CD14-positive monocyte (primary cell): ENCODE data around the gene ERFL. TPM values are rescaled to one million over a fixed set of nuclear protein-coding genes. Genes with fewer than 3 reads are reported as not detected.

Experiments used
- DNase-seq, 3 donors: peaks; one replicate each; pipeline ENCODE4 v3.0.0-alpha.2; 2011 to 2022
- H2AFZ ChIP-seq: 2 replicates; pipeline ENCODE4 v1.6.0; 2012; ENCODE audit warnings: mild to moderate bottlenecking, low read depth, low read length, inconsistent platforms; ENCODE audit not compliant: insufficient read depth, poor library complexity, severe bottlenecking
- H3K27ac ChIP-seq, 2 donors: 1 replicate in 1 of 2; 2 replicates in 1 of 2; pipeline ENCODE4 v1.5.1; 2012 to 2013; ENCODE audit warnings: low read length in 2 of 2, control low read depth in 1 of 2, inconsistent platforms in 1 of 2, low read depth in 1 of 2, mild to moderate bottlenecking in 1 of 2
- H3K27me3 ChIP-seq, 2 donors: one replicate each; pipeline versions ENCODE4 v1.6.0 to v1.6.1; 2011 to 2013; ENCODE audit warnings: low read length in 2 of 2; ENCODE audit not compliant: control insufficient read depth in 2 of 2, insufficient read depth in 2 of 2
- H3K36me3 ChIP-seq, 2 donors: replicated peaks in 1 of 2; 1 replicate in 1 of 2; 2 replicates in 1 of 2; pipeline versions ENCODE4 v1.5.1 to v1.6.1; 2012 to 2013; ENCODE audit warnings: low read length in 2 of 2, control low read depth in 1 of 2, inconsistent platforms in 1 of 2, mild to moderate bottlenecking in 1 of 2; ENCODE audit not compliant: insufficient read depth in 2 of 2, control insufficient read depth in 1 of 2
- H3K4me1 ChIP-seq, 2 donors: 1 replicate in 1 of 2; 2 replicates in 1 of 2; pipeline versions ENCODE4 v1.5.1 to v1.6.1; 2012 to 2013; ENCODE audit warnings: low read length in 2 of 2, control low read depth in 1 of 2, inconsistent platforms in 1 of 2, mild to moderate bottlenecking in 1 of 2, moderate library complexity in 1 of 2; ENCODE audit not compliant: insufficient read depth in 2 of 2, control insufficient read depth in 1 of 2
- H3K4me2 ChIP-seq: replicated peaks from 2 replicates; pipeline ENCODE3; 2012; ENCODE audit warnings: low read length, moderate library complexity, mild to moderate bottlenecking; ENCODE audit not compliant: poor library complexity, severe bottlenecking; ENCODE audit errors: extremely low read depth
- H3K4me3 ChIP-seq, 3 experiments: fragments of 200-600 bp in 1 of 3; sonication (generic) in 1 of 3; replicated peaks in 1 of 3; 1 replicate in 2 of 3; 2 replicates in 1 of 3; pipeline ENCODE4 v1.5.1; 2011 to 2013; ENCODE audit warnings: low read length in 3 of 3, mild to moderate bottlenecking in 3 of 3, control low read depth in 2 of 3, low read depth in 2 of 3, inconsistent platforms in 1 of 3, moderate library complexity in 1 of 3
- H3K79me2 ChIP-seq: 2 replicates; pipeline ENCODE4 v1.6.0; 2012; ENCODE audit warnings: mild to moderate bottlenecking, control low read depth, inconsistent platforms, low read length, moderate library complexity; ENCODE audit not compliant: insufficient read depth
- H3K9ac ChIP-seq: 2 replicates; pipeline ENCODE4 v1.6.0; 2017; ENCODE audit warnings: low read length, mild to moderate bottlenecking; ENCODE audit not compliant: insufficient read depth, poor library complexity, severe bottlenecking
- H3K9me3 ChIP-seq, 2 donors: replicated peaks in 1 of 2; 1 replicate in 1 of 2; 2 replicates in 1 of 2; pipeline versions ENCODE4 v1.5.1 to v1.6.1; 2012 to 2013; ENCODE audit warnings: low read length in 2 of 2, control low read depth in 1 of 2; ENCODE audit not compliant: control insufficient read depth in 1 of 2, insufficient read depth in 1 of 2
- H4K20me1 ChIP-seq: 2 replicates; pipeline ENCODE4 v1.6.0; 2012; ENCODE audit warnings: mild to moderate bottlenecking, low read length, control low read depth, moderate library complexity; ENCODE audit not compliant: insufficient read depth
- H3K27ac Mint-ChIP-seq, 7 donors: one replicate each; pipeline ENCODE4 v1.8.0; 2020; ENCODE audit warnings: mild to moderate bottlenecking in 7 of 7, mixed read lengths in 7 of 7, moderate library complexity in 6 of 7, inconsistent platforms in 2 of 7
- H3K27me3 Mint-ChIP-seq, 3 donors: one replicate each; pipeline ENCODE4 v1.8.0; 2021 to 2022; ENCODE audit warnings: low read depth in 3 of 3, mild to moderate bottlenecking in 3 of 3, mixed read lengths in 3 of 3, moderate library complexity in 3 of 3, inconsistent platforms in 1 of 3
- H3K36me3 Mint-ChIP-seq, 2 donors: one replicate each; pipeline ENCODE4 v1.8.0; 2020; ENCODE audit warnings: mixed read lengths in 2 of 2, inconsistent platforms in 1 of 2, mild to moderate bottlenecking in 1 of 2
- H3K4me1 Mint-ChIP-seq: one replicate; pipeline ENCODE4 v1.8.0; 2020; ENCODE audit warnings: mild to moderate bottlenecking, mixed read lengths
- H3K4me3 Mint-ChIP-seq, 2 donors: one replicate each; pipeline ENCODE4 v1.8.0; 2020; ENCODE audit warnings: mild to moderate bottlenecking in 2 of 2, mixed read lengths in 2 of 2, moderate library complexity in 1 of 2
- H3K9me3 Mint-ChIP-seq, 7 donors: one replicate each; pipeline ENCODE4 v1.8.0; 2020 to 2022; ENCODE audit warnings: mixed read lengths in 7 of 7, mild to moderate bottlenecking in 6 of 7, moderate library complexity in 6 of 7, inconsistent platforms in 2 of 7
- WGBS: methylation state at CpG from one replicate; pipeline ENCODE4 v1.1.5; 2013; ENCODE audit warnings: missing lambda C conversion rate; ENCODE audit not compliant: insufficient coverage; 5-methylcytosine and 5-hydroxymethylcytosine counted together
- intact Hi-C, 2 donors: fragments of 100-400 bp; cut with micrococcal nuclease; formaldehyde crosslinking; loops; one replicate each; pipeline versions ENCODE4 v1.15.0 to v1.15.1; 2023
- polyA plus RNA-seq, 3 donors: library from polyadenylated mRNA; depleted of rRNA in 1 of 3; unstranded in 2 of 3; stranded (reverse) in 1 of 3; fragments of 300-500 nt in 2 of 3; fragments of >200 nt in 1 of 3; fragmentation: Illumina TruSeq in 2 of 3; gene quantifications; 1 replicate in 2 of 3; 2 replicates in 1 of 3; pipeline ENCODE4 v1.2.3, GENCODE V29; 2012 to 2021
- TF ChIP-seq, protein P1 (sequence below): fragments of 200-600 bp; IDR thresholded peaks from one replicate; pipeline ENCODE4 v1.8.0; 2022; ENCODE audit warnings: antibody characterized with exemption, mild to moderate bottlenecking

Gene ERFL
- polyA plus RNA-seq, 3 donors = not detected

DNA sequence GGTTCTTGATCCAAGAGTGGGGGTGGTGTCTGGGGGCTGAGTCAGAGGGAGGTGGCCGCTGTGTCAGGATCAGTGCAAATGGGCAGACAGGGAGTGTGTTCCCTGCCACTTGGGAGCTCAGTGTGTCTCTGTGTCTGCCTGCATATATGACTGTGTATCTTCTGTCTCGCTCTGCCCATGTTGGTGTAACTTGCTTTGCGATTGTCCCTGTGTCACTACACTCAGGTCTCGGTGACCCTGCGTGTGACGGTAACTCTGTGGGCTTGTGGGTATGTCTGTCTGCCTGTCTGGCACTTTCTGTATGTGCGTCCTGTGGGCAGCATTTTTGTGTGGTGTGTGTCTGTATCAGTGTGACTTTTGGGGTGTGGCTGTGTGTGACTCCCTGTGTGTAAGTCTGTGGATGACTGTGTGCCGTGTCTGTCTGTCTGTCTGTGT lies 8.2 kb upstream of the ERFL start:
- 88% methylated on average over 8 of the region's 8 CpGs for WGBS
- intact Hi-C loops = no loop called here

DNA sequence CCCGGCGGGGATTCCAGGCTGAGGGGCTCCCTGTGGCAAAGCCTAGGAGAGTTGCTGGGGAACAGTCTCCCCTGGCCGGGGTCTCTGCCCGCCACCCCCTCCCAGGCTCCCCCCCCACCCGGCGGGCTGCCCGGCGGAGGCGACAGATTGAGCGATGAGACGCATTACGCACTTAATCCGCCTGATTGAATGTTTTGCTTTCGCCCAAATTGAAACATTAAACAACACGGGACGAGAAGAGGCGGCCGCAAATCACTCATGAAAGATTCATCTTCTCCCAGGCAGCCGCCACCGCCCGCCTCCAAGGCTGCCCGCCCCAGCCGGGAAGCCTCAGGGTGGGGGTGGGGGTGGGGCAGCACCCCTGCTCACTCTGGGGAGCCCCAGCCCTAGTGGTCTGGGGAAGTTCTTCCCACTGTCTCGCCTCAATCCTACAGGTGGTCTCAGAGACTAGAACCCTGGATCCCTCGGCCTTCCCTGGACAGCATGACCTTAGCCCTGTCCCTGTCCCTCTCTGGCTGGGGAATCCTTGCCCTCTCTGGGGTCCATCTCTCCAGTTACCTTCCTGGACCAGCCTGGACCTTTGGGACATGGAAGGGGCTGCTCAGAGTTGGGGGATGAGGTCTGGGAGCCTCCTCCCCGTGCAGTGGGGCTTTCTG lies 7.6 kb upstream of the ERFL start:
- Histone ChIP-seq H4K20me1 (no peaks in the 10 kb centered on the region), H3K9me3 (peaks cover 0 to 5% of the 10 kb centered on the region in 2 donors), H3K4me3 (no peak overlapping the region), H3K4me1 (peaks cover 8 to 14% of the 10 kb centered on the region in 2 donors), H3K79me2 (no peaks in the 10 kb centered on the region), H3K9ac (no peak overlapping the region), H3K4me2 (no peak overlapping the region), H3K36me3 (no peaks in the 10 kb centered on the region), H3K27ac (no peak overlapping the region), H2AFZ (no peak overlapping the region), H3K27me3 (peaks cover 9 to 54% of the 10 kb centered on the region in 2 donors)
- DNase-seq = no peak
- Mint-ChIP-seq H3K27ac (no peak overlapping the region), H3K36me3 (peaks cover 0 to 2% of the 10 kb centered on the region in 2 donors), H3K4me1 (peaks cover 14% of the 10 kb centered on the region), H3K27me3 (peaks cover 41 to 69% (median 52%) of the 10 kb centered on the region in 3 donors), H3K4me3 (peak overlapping the region in 1 of 2 donors; percentile 3), H3K9me3 (peaks cover 0 to 8% (median 4%) of the 10 kb centered on the region in 7 donors)
- TF ChIP-seq, protein P1, sequence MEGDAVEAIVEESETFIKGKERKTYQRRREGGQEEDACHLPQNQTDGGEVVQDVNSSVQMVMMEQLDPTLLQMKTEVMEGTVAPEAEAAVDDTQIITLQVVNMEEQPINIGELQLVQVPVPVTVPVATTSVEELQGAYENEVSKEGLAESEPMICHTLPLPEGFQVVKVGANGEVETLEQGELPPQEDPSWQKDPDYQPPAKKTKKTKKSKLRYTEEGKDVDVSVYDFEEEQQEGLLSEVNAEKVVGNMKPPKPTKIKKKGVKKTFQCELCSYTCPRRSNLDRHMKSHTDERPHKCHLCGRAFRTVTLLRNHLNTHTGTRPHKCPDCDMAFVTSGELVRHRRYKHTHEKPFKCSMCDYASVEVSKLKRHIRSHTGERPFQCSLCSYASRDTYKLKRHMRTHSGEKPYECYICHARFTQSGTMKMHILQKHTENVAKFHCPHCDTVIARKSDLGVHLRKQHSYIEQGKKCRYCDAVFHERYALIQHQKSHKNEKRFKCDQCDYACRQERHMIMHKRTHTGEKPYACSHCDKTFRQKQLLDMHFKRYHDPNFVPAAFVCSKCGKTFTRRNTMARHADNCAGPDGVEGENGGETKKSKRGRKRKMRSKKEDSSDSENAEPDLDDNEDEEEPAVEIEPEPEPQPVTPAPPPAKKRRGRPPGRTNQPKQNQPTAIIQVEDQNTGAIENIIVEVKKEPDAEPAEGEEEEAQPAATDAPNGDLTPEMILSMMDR = no peak
- 88% methylated on average over 3 of the region's 26 CpGs for WGBS
- intact Hi-C loops = no loop called here

More for the DNA sequence above, 8.2 kb upstream of the ERFL start:
- H3K4me1 Mint-ChIP-seq = peaks cover 14% of the 10 kb centered on the region
- H3K9me3 Mint-ChIP-seq = peaks cover 0 to 11% (median 4%) of the 10 kb centered on the region in 7 donors
- H3K36me3 Mint-ChIP-seq = peaks cover 0 to 4% of the 10 kb centered on the region in 2 donors
- TF ChIP-seq, protein P1 = no peak
- Histone ChIP-seq H3K9me3 (peaks cover 0 to 4% of the 10 kb centered on the region in 2 donors), H3K27ac (no peak overlapping the region), H4K20me1 (no peaks in the 10 kb centered on the region), H3K4me1 (peaks cover 8 to 14% of the 10 kb centered on the region in 2 donors), H3K36me3 (no peaks in the 10 kb centered on the region), H3K27me3 (peaks cover 12 to 54% of the 10 kb centered on the region in 2 donors), H3K4me3 (no peak overlapping the region), H3K4me2 (no peak overlapping the region), H3K79me2 (no peaks in the 10 kb centered on the region), H2AFZ (no peak overlapping the region), H3K9ac (no peak overlapping the region)
- no peak for DNase-seq
- H3K4me3 Mint-ChIP-seq = peak overlapping the region in 1 of 2 donors; percentile 62
- peaks cover 46 to 68% (median 51%) of the 10 kb centered on the region in 3 donors for H3K27me3 Mint-ChIP-seq
- H3K27ac Mint-ChIP-seq = no peak overlapping the region
